Neural cell (in vitro differentiated cells): ENCODE results near the gene UNCX.

Experiments used
- EP300 ChIP-seq: fragments of 450-650 bp; conservative IDR thresholded peaks from 2 replicates; pipeline ENCODE4 v1.6.1; 2014; ENCODE audit warnings: antibody characterized with exemption, mild to moderate bottlenecking, moderate library complexity; ENCODE audit not compliant: poor library complexity, severe bottlenecking
- EZH2 ChIP-seq: fragments of 200-600, 300-800 bp; shearing (Covaris generic), sonication (generic); IDR thresholded peaks from 2 replicates; pipeline ENCODE4 v1.6.1; 2014; ENCODE audit warnings: antibody characterized with exemption, low read length, borderline replicate concordance, mild to moderate bottlenecking; ENCODE audit not compliant: insufficient read depth, poor library complexity, severe bottlenecking
- MXI1 ChIP-seq: fragments of 450-650 bp; conservative IDR thresholded peaks from 2 replicates; pipeline ENCODE4 v1.6.1; 2014; ENCODE audit warnings: antibody characterized with exemption, mild to moderate bottlenecking; ENCODE audit not compliant: poor library complexity, severe bottlenecking
- POLR2AphosphoS5 ChIP-seq: IDR thresholded peaks from 2 replicates; pipeline ENCODE4 v1.6.1; 2012
- RAD21 ChIP-seq: fragments of 450-650 bp; conservative IDR thresholded peaks from 2 replicates; pipeline ENCODE4 v1.6.1; 2014; ENCODE audit warnings: antibody characterized with exemption, mild to moderate bottlenecking, moderate library complexity
- SMC3 ChIP-seq: fragments of 450-650 bp; conservative IDR thresholded peaks from 2 replicates; pipeline ENCODE4 v1.6.1; 2014; ENCODE audit warnings: antibody characterized with exemption, mild to moderate bottlenecking, moderate library complexity; ENCODE audit not compliant: poor library complexity
- TAF1 ChIP-seq: IDR thresholded peaks from 2 replicates; pipeline ENCODE4 v1.6.1; 2012; ENCODE audit warnings: low read depth
- TF ChIP-seq, protein P1 (sequence below): fragments of 450-650 bp; IDR thresholded peaks from 2 replicates; pipeline ENCODE4 v1.5.1; 2014; ENCODE audit warnings: antibody characterized with exemption, mild to moderate bottlenecking, moderate library complexity; ENCODE audit not compliant: poor library complexity, severe bottlenecking
- TF ChIP-seq, protein P2 (sequence below): IDR thresholded peaks from 2 replicates; pipeline ENCODE4 v1.6.1; 2012; ENCODE audit warnings: borderline replicate concordance

DNA sequence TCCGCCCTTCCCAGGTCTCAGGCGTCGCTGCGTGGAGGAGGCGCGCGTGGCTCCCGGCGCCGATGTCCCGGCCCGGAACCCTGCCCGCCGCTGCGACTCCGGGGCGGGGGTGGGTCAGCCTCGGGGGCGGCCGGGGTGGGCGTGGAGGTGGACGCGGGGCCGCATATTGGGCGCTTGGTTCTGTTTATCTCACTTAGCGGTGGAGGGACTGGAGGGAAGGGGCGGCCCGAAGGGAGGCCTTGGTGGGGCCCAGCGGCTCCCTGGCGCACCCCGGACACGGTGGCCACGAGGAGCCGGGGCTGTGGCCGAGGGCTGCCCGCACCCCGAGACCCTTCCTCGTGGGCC is 8.6 kb downstream of the UNCX start:
- TF ChIP-seq, protein P1, sequence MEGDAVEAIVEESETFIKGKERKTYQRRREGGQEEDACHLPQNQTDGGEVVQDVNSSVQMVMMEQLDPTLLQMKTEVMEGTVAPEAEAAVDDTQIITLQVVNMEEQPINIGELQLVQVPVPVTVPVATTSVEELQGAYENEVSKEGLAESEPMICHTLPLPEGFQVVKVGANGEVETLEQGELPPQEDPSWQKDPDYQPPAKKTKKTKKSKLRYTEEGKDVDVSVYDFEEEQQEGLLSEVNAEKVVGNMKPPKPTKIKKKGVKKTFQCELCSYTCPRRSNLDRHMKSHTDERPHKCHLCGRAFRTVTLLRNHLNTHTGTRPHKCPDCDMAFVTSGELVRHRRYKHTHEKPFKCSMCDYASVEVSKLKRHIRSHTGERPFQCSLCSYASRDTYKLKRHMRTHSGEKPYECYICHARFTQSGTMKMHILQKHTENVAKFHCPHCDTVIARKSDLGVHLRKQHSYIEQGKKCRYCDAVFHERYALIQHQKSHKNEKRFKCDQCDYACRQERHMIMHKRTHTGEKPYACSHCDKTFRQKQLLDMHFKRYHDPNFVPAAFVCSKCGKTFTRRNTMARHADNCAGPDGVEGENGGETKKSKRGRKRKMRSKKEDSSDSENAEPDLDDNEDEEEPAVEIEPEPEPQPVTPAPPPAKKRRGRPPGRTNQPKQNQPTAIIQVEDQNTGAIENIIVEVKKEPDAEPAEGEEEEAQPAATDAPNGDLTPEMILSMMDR = no peak
- TF ChIP-seq, protein P2, sequence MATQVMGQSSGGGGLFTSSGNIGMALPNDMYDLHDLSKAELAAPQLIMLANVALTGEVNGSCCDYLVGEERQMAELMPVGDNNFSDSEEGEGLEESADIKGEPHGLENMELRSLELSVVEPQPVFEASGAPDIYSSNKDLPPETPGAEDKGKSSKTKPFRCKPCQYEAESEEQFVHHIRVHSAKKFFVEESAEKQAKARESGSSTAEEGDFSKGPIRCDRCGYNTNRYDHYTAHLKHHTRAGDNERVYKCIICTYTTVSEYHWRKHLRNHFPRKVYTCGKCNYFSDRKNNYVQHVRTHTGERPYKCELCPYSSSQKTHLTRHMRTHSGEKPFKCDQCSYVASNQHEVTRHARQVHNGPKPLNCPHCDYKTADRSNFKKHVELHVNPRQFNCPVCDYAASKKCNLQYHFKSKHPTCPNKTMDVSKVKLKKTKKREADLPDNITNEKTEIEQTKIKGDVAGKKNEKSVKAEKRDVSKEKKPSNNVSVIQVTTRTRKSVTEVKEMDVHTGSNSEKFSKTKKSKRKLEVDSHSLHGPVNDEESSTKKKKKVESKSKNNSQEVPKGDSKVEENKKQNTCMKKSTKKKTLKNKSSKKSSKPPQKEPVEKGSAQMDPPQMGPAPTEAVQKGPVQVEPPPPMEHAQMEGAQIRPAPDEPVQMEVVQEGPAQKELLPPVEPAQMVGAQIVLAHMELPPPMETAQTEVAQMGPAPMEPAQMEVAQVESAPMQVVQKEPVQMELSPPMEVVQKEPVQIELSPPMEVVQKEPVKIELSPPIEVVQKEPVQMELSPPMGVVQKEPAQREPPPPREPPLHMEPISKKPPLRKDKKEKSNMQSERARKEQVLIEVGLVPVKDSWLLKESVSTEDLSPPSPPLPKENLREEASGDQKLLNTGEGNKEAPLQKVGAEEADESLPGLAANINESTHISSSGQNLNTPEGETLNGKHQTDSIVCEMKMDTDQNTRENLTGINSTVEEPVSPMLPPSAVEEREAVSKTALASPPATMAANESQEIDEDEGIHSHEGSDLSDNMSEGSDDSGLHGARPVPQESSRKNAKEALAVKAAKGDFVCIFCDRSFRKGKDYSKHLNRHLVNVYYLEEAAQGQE = no peak
- no peak for TF ChIP-seq EP300
- TF ChIP-seq RAD21 = no peak
- TF ChIP-seq SMC3 = no peak
- TF ChIP-seq EZH2 = no peak
- no peak for TF ChIP-seq POLR2AphosphoS5
- TF ChIP-seq TAF1 = no peak
- TF ChIP-seq MXI1 = no peak
